Endodermal cell (in vitro differentiated cells): ENCODE measurements around the gene ZNF618. TPM values are rescaled to one million over a fixed set of nuclear protein-coding genes. Genes with fewer than 3 reads are reported as not detected.

Experiments used
- DNase-seq: peaks from one replicate; pipeline ENCODE4 v3.0.0-alpha.2; 2017
- H3K27ac ChIP-seq: 2 replicates; pipeline ENCODE4 v1.5.1; 2013; ENCODE audit warnings: mild to moderate bottlenecking, low read depth, low read length, moderate library complexity
- H3K27me3 ChIP-seq: 2 replicates; pipeline ENCODE4 v1.6.1; 2013; ENCODE audit warnings: mild to moderate bottlenecking, low read length, moderate library complexity; ENCODE audit not compliant: insufficient read depth, control insufficient read depth, poor library complexity, severe bottlenecking
- H3K36me3 ChIP-seq: 2 replicates; pipeline ENCODE4 v1.7.0; 2013; ENCODE audit warnings: mild to moderate bottlenecking, low read length, moderate library complexity; ENCODE audit not compliant: control insufficient read depth, insufficient read depth
- H3K4me1 ChIP-seq: one replicate; pipeline ENCODE4 v1.7.0; 2013; ENCODE audit warnings: low read length; ENCODE audit not compliant: control insufficient read depth, insufficient read depth
- H3K4me3 ChIP-seq: 2 replicates; pipeline ENCODE4 v1.5.1; 2013; ENCODE audit warnings: mild to moderate bottlenecking, low read length, moderate library complexity
- H3K9ac ChIP-seq: 2 replicates; pipeline ENCODE4 v1.6.1; 2013; ENCODE audit warnings: mild to moderate bottlenecking, low read length, moderate library complexity; ENCODE audit not compliant: poor library complexity, severe bottlenecking; ENCODE audit errors: extremely low read depth
- H3K9me3 ChIP-seq: 2 replicates; pipeline ENCODE4 v1.6.1; 2013; ENCODE audit warnings: mild to moderate bottlenecking, low read length, moderate library complexity; ENCODE audit not compliant: control insufficient read depth
- H3K27ac Mint-ChIP-seq: 2 replicates; pipeline ENCODE4 v1.8.0; 2020; ENCODE audit warnings: mixed read lengths
- H3K27me3 Mint-ChIP-seq: 2 replicates; pipeline ENCODE4 v1.8.0; 2021; ENCODE audit warnings: mild to moderate bottlenecking, mixed read lengths; ENCODE audit not compliant: insufficient read depth
- H3K36me3 Mint-ChIP-seq: 2 replicates; pipeline ENCODE4 v1.8.0; 2020; ENCODE audit warnings: low read depth, mixed read lengths
- H3K4me1 Mint-ChIP-seq: 2 replicates; pipeline ENCODE4 v1.8.0; 2020; ENCODE audit warnings: mixed read lengths
- H3K4me3 Mint-ChIP-seq: 2 replicates; pipeline ENCODE4 v1.8.0; 2020; ENCODE audit warnings: mild to moderate bottlenecking, moderate library complexity, mixed read lengths
- H3K9me3 Mint-ChIP-seq: 2 replicates; pipeline ENCODE4 v1.8.0; 2020; ENCODE audit warnings: mild to moderate bottlenecking, mixed read lengths
- CTCF ChIP-seq: fragments of 200-600 bp; sonication (generic); conservative IDR thresholded peaks from 2 replicates; pipeline ENCODE4 v1.5.0; 2021; ENCODE audit warnings: antibody characterized with exemption, mild to moderate bottlenecking
- WGBS, 2 experiments: methylation state at CpG; one replicate each; pipeline versions ENCODE4 v1.1.5 to v1.1.7; 2013; ENCODE audit warnings: missing lambda C conversion rate in 2 of 2, mixed read lengths in 1 of 2; ENCODE audit not compliant: insufficient coverage in 1 of 2, insufficient read length in 1 of 2; 5-methylcytosine and 5-hydroxymethylcytosine counted together
- total RNA-seq, 2 donors: library from RNA; stranded (reverse); fragmentation: NEBNext Ultra II Directional in 1 of 2; extraction: Animal tissue kit (Norgen Biotek cat#: 25700) in 1 of 2; gene quantifications; 2 replicates in 1 of 2; 3 replicates in 1 of 2; pipeline ENCODE4 v1.2.1, GENCODE V29; 2021

Gene ZNF618
- total RNA-seq, 2 donors from 2014 or later: 34.5 to 37.5 TPM

- no peaks in the 10 kb centered on the region for H3K27me3 Mint-ChIP-seq
- H3K9ac ChIP-seq: no peak overlapping the region
- no peak overlapping the region for H3K27ac Mint-ChIP-seq
- no peak for TF ChIP-seq CTCF
- peaks cover 36% of the 10 kb centered on the region for H3K36me3 Mint-ChIP-seq
- no peaks in the 10 kb centered on the region for H3K27me3 ChIP-seq
- 77 to 82% methylated on average over 6 of the region's 6 CpGs for WGBS, 2 experiments
- no peaks in the 10 kb centered on the region for H3K4me1 ChIP-seq
- peaks cover 21% of the 10 kb centered on the region for H3K36me3 ChIP-seq
- H3K4me3 Mint-ChIP-seq: no peak overlapping the region
- no peaks in the 10 kb centered on the region for H3K9me3 ChIP-seq
- no peak for DNase-seq
- H3K27ac ChIP-seq: no peak overlapping the region
- no peaks in the 10 kb centered on the region for H3K9me3 Mint-ChIP-seq
- no peaks in the 10 kb centered on the region for H3K4me1 Mint-ChIP-seq
- no peak overlapping the region for H3K4me3 ChIP-seq
Observed at GRCh38 chr9:113992994-113993393, 116.9 kb downstream of the ZNF618 start.

GRCh38 chr9:113993838-113994540, 117.9 kb downstream of the ZNF618 start:
- Histone ChIP-seq H3K4me3 (no peak overlapping the region), H3K9ac (no peak overlapping the region), H3K36me3 (peaks cover 21% of the 10 kb centered on the region), H3K4me1 (no peaks in the 10 kb centered on the region), H3K27ac (no peak overlapping the region), H3K27me3 (no peaks in the 10 kb centered on the region), H3K9me3 (no peaks in the 10 kb centered on the region)
- H3K4me3 Mint-ChIP-seq: no peak overlapping the region
- H3K27me3 Mint-ChIP-seq: no peaks in the 10 kb centered on the region
- no peaks in the 10 kb centered on the region for H3K4me1 Mint-ChIP-seq
- H3K9me3 Mint-ChIP-seq: no peaks in the 10 kb centered on the region
- peaks cover 27% of the 10 kb centered on the region for H3K36me3 Mint-ChIP-seq
- TF ChIP-seq CTCF: no peak
- no peak for DNase-seq
- H3K27ac Mint-ChIP-seq: no peak overlapping the region
- WGBS, 2 experiments: 91 to 92% methylated on average over 11 to 14 of the region's 14 CpGs

- no peak overlapping the region for H3K4me3 Mint-ChIP-seq
- no peaks in the 10 kb centered on the region for H3K9me3 ChIP-seq
- 70% methylated on average over 4 of the region's 4 CpGs for WGBS, 2 experiments
- no peak overlapping the region for H3K4me3 ChIP-seq
- H3K9ac ChIP-seq: no peak overlapping the region
- no peaks in the 10 kb centered on the region for H3K4me1 Mint-ChIP-seq
- H3K36me3 Mint-ChIP-seq: peaks cover 18% of the 10 kb centered on the region
- H3K27me3 ChIP-seq: no peaks in the 10 kb centered on the region
- no peaks in the 10 kb centered on the region for H3K9me3 Mint-ChIP-seq
- TF ChIP-seq CTCF: no peak
- no peak overlapping the region for H3K27ac Mint-ChIP-seq
- H3K36me3 ChIP-seq: peaks cover 14% of the 10 kb centered on the region
- no peak for DNase-seq
- H3K27me3 Mint-ChIP-seq: no peaks in the 10 kb centered on the region
- no peaks in the 10 kb centered on the region for H3K4me1 ChIP-seq
- no peak overlapping the region for H3K27ac ChIP-seq
Observed at GRCh38 chr9:113995401-113995800, 119.3 kb downstream of the ZNF618 start.
